H1 (cell line): ENCODE results near the gene EPB41L2.

Experiments used
- FOSL1 ChIP-seq: IDR thresholded peaks from 2 replicates; pipeline ENCODE4 v1.6.1; 2011; ENCODE audit warnings: mild to moderate bottlenecking, low read depth, low read length, moderate library complexity; ENCODE audit not compliant: insufficient read depth
- SIX5 ChIP-seq: IDR thresholded peaks from 2 replicates; pipeline ENCODE4 v1.6.1; 2011; ENCODE audit warnings: mild to moderate bottlenecking, low read depth, low read length
- SRF ChIP-seq: IDR thresholded peaks from 2 replicates; pipeline ENCODE4 v1.6.1; 2011; ENCODE audit warnings: mild to moderate bottlenecking, low read depth, low read length, moderate library complexity
- TF ChIP-seq, protein P1 (sequence below), 3 experiments: IDR thresholded peaks; 1 replicate in 2 of 3; 2 replicates in 1 of 3; pipeline versions ENCODE4 v1.5.1 to v1.6.1; 2011; ENCODE audit warnings: low read length in 3 of 3, mild to moderate bottlenecking in 3 of 3, inconsistent platforms in 2 of 3, low read depth in 1 of 3, moderate library complexity in 1 of 3; ENCODE audit not compliant: insufficient read depth in 1 of 3; ENCODE audit errors: control extremely low read depth in 1 of 3

GRCh38 chr6:131068165-131068564, 5.1 kb upstream of the EPB41L2 start:
- TF ChIP-seq FOSL1 (no peak), SIX5 (no peak), SRF (no peak)
- TF ChIP-seq, protein P1, sequence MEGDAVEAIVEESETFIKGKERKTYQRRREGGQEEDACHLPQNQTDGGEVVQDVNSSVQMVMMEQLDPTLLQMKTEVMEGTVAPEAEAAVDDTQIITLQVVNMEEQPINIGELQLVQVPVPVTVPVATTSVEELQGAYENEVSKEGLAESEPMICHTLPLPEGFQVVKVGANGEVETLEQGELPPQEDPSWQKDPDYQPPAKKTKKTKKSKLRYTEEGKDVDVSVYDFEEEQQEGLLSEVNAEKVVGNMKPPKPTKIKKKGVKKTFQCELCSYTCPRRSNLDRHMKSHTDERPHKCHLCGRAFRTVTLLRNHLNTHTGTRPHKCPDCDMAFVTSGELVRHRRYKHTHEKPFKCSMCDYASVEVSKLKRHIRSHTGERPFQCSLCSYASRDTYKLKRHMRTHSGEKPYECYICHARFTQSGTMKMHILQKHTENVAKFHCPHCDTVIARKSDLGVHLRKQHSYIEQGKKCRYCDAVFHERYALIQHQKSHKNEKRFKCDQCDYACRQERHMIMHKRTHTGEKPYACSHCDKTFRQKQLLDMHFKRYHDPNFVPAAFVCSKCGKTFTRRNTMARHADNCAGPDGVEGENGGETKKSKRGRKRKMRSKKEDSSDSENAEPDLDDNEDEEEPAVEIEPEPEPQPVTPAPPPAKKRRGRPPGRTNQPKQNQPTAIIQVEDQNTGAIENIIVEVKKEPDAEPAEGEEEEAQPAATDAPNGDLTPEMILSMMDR (IDR thresholded peaks at IDR 0.05; ENCODE audit: control extremely low read depth in 1 of 3, insufficient read depth in 1 of 3, low read depth in 1 of 3, low read length in 3 of 3), result no peak
